CD14-positive monocyte (primary cell): ENCODE results near the gene CIB2. TPM values are rescaled to one million over a fixed set of nuclear protein-coding genes. Genes with fewer than 3 reads are reported as not detected.

Source experiments
- DNase-seq, 3 donors: peaks; one replicate each; pipeline ENCODE4 v3.0.0-alpha.2; 2011 to 2022
- H2AFZ ChIP-seq: 2 replicates; pipeline ENCODE4 v1.6.0; 2012; ENCODE audit warnings: mild to moderate bottlenecking, low read depth, low read length, inconsistent platforms; ENCODE audit not compliant: insufficient read depth, poor library complexity, severe bottlenecking
- H3K27ac ChIP-seq, 2 donors: 1 replicate in 1 of 2; 2 replicates in 1 of 2; pipeline ENCODE4 v1.5.1; 2012 to 2013; ENCODE audit warnings: low read length in 2 of 2, control low read depth in 1 of 2, inconsistent platforms in 1 of 2, low read depth in 1 of 2, mild to moderate bottlenecking in 1 of 2
- H3K27me3 ChIP-seq, 2 donors: one replicate each; pipeline versions ENCODE4 v1.6.0 to v1.6.1; 2011 to 2013; ENCODE audit warnings: low read length in 2 of 2; ENCODE audit not compliant: control insufficient read depth in 2 of 2, insufficient read depth in 2 of 2
- H3K36me3 ChIP-seq, 2 donors: replicated peaks in 1 of 2; 1 replicate in 1 of 2; 2 replicates in 1 of 2; pipeline versions ENCODE4 v1.5.1 to v1.6.1; 2012 to 2013; ENCODE audit warnings: low read length in 2 of 2, control low read depth in 1 of 2, inconsistent platforms in 1 of 2, mild to moderate bottlenecking in 1 of 2; ENCODE audit not compliant: insufficient read depth in 2 of 2, control insufficient read depth in 1 of 2
- H3K4me1 ChIP-seq, 2 donors: 1 replicate in 1 of 2; 2 replicates in 1 of 2; pipeline versions ENCODE4 v1.5.1 to v1.6.1; 2012 to 2013; ENCODE audit warnings: low read length in 2 of 2, control low read depth in 1 of 2, inconsistent platforms in 1 of 2, mild to moderate bottlenecking in 1 of 2, moderate library complexity in 1 of 2; ENCODE audit not compliant: insufficient read depth in 2 of 2, control insufficient read depth in 1 of 2
- H3K4me2 ChIP-seq: replicated peaks from 2 replicates; pipeline ENCODE3; 2012; ENCODE audit warnings: low read length, moderate library complexity, mild to moderate bottlenecking; ENCODE audit not compliant: poor library complexity, severe bottlenecking; ENCODE audit errors: extremely low read depth
- H3K4me3 ChIP-seq, 3 experiments: fragments of 200-600 bp in 1 of 3; sonication (generic) in 1 of 3; replicated peaks in 1 of 3; 1 replicate in 2 of 3; 2 replicates in 1 of 3; pipeline ENCODE4 v1.5.1; 2011 to 2013; ENCODE audit warnings: low read length in 3 of 3, mild to moderate bottlenecking in 3 of 3, control low read depth in 2 of 3, low read depth in 2 of 3, inconsistent platforms in 1 of 3, moderate library complexity in 1 of 3
- H3K79me2 ChIP-seq: 2 replicates; pipeline ENCODE4 v1.6.0; 2012; ENCODE audit warnings: mild to moderate bottlenecking, control low read depth, inconsistent platforms, low read length, moderate library complexity; ENCODE audit not compliant: insufficient read depth
- H3K9ac ChIP-seq: 2 replicates; pipeline ENCODE4 v1.6.0; 2017; ENCODE audit warnings: low read length, mild to moderate bottlenecking; ENCODE audit not compliant: insufficient read depth, poor library complexity, severe bottlenecking
- H3K9me3 ChIP-seq, 2 donors: replicated peaks in 1 of 2; 1 replicate in 1 of 2; 2 replicates in 1 of 2; pipeline versions ENCODE4 v1.5.1 to v1.6.1; 2012 to 2013; ENCODE audit warnings: low read length in 2 of 2, control low read depth in 1 of 2; ENCODE audit not compliant: control insufficient read depth in 1 of 2, insufficient read depth in 1 of 2
- H4K20me1 ChIP-seq: 2 replicates; pipeline ENCODE4 v1.6.0; 2012; ENCODE audit warnings: mild to moderate bottlenecking, low read length, control low read depth, moderate library complexity; ENCODE audit not compliant: insufficient read depth
- H3K27ac Mint-ChIP-seq, 7 donors: one replicate each; pipeline ENCODE4 v1.8.0; 2020; ENCODE audit warnings: mild to moderate bottlenecking in 7 of 7, mixed read lengths in 7 of 7, moderate library complexity in 6 of 7, inconsistent platforms in 2 of 7
- H3K27me3 Mint-ChIP-seq, 3 donors: one replicate each; pipeline ENCODE4 v1.8.0; 2021 to 2022; ENCODE audit warnings: low read depth in 3 of 3, mild to moderate bottlenecking in 3 of 3, mixed read lengths in 3 of 3, moderate library complexity in 3 of 3, inconsistent platforms in 1 of 3
- H3K36me3 Mint-ChIP-seq, 2 donors: one replicate each; pipeline ENCODE4 v1.8.0; 2020; ENCODE audit warnings: mixed read lengths in 2 of 2, inconsistent platforms in 1 of 2, mild to moderate bottlenecking in 1 of 2
- H3K4me1 Mint-ChIP-seq: one replicate; pipeline ENCODE4 v1.8.0; 2020; ENCODE audit warnings: mild to moderate bottlenecking, mixed read lengths
- H3K4me3 Mint-ChIP-seq, 2 donors: one replicate each; pipeline ENCODE4 v1.8.0; 2020; ENCODE audit warnings: mild to moderate bottlenecking in 2 of 2, mixed read lengths in 2 of 2, moderate library complexity in 1 of 2
- H3K9me3 Mint-ChIP-seq, 7 donors: one replicate each; pipeline ENCODE4 v1.8.0; 2020 to 2022; ENCODE audit warnings: mixed read lengths in 7 of 7, mild to moderate bottlenecking in 6 of 7, moderate library complexity in 6 of 7, inconsistent platforms in 2 of 7
- WGBS: methylation state at CpG from one replicate; pipeline ENCODE4 v1.1.5; 2013; ENCODE audit warnings: missing lambda C conversion rate; ENCODE audit not compliant: insufficient coverage; 5-methylcytosine and 5-hydroxymethylcytosine counted together
- intact Hi-C, 2 donors: fragments of 100-400 bp; cut with micrococcal nuclease; formaldehyde crosslinking; loops; one replicate each; pipeline versions ENCODE4 v1.15.0 to v1.15.1; 2023
- polyA plus RNA-seq, 3 donors: library from polyadenylated mRNA; depleted of rRNA in 1 of 3; unstranded in 2 of 3; stranded (reverse) in 1 of 3; fragments of 300-500 nt in 2 of 3; fragments of >200 nt in 1 of 3; fragmentation: Illumina TruSeq in 2 of 3; gene quantifications; 1 replicate in 2 of 3; 2 replicates in 1 of 3; pipeline ENCODE4 v1.2.3, GENCODE V29; 2012 to 2021
- TF ChIP-seq, protein P1 (sequence below): fragments of 200-600 bp; IDR thresholded peaks from one replicate; pipeline ENCODE4 v1.8.0; 2022; ENCODE audit warnings: antibody characterized with exemption, mild to moderate bottlenecking

CIB2 gene
- polyA plus RNA-seq, 3 donors = 0.43 to 0.75 (median 0.51) TPM

DNA sequence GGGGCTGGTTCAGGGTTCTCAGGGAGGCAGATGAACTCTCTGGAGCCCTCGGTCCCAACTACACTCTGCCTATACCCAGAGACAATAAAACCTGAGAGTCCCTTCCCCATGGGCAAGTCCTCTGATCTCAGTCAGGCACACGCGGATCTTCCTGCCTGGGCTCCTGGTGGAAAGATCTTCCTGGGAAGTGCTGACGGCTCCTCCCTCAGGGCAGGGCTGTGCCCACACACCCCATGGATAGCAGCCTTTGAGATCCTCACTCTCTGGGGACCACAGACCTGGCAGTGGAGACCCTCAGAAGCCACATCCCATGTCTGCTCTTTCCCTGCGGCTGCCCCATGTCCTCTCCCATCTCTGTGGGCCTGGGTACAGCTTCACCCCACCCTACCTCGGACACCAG, 28.5 kb downstream of the CIB2 start:
- no peaks in the 10 kb centered on the region for H3K79me2 ChIP-seq
- TF ChIP-seq, protein P1, sequence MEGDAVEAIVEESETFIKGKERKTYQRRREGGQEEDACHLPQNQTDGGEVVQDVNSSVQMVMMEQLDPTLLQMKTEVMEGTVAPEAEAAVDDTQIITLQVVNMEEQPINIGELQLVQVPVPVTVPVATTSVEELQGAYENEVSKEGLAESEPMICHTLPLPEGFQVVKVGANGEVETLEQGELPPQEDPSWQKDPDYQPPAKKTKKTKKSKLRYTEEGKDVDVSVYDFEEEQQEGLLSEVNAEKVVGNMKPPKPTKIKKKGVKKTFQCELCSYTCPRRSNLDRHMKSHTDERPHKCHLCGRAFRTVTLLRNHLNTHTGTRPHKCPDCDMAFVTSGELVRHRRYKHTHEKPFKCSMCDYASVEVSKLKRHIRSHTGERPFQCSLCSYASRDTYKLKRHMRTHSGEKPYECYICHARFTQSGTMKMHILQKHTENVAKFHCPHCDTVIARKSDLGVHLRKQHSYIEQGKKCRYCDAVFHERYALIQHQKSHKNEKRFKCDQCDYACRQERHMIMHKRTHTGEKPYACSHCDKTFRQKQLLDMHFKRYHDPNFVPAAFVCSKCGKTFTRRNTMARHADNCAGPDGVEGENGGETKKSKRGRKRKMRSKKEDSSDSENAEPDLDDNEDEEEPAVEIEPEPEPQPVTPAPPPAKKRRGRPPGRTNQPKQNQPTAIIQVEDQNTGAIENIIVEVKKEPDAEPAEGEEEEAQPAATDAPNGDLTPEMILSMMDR = no peak
- H3K27ac ChIP-seq = no peak overlapping the region
- Mint-ChIP-seq H3K27me3 (peaks cover 0 to 3% (median 0%) of the 10 kb centered on the region in 3 donors), H3K4me1 (peaks cover 20% of the 10 kb centered on the region), H3K4me3 (no peak overlapping the region), H3K9me3 (peaks cover 0 to 2% (median 0%) of the 10 kb centered on the region in 7 donors), H3K36me3 (no peaks in the 10 kb centered on the region), H3K27ac (peak overlapping the region in 1 of 7 donors; percentile 60)
- intact Hi-C loops = no loop called here
- H3K4me3 ChIP-seq = no peak overlapping the region
- H3K36me3 ChIP-seq = no peaks in the 10 kb centered on the region
- H3K9ac ChIP-seq = no peak overlapping the region
- H3K9me3 ChIP-seq = no peaks in the 10 kb centered on the region
- DNase-seq = no peak
- H2AFZ ChIP-seq = no peak overlapping the region
- H3K27me3 ChIP-seq = no peaks in the 10 kb centered on the region
- no peak overlapping the region for H3K4me2 ChIP-seq
- H4K20me1 ChIP-seq = no peaks in the 10 kb centered on the region
- WGBS = 98% methylated on average over 5 of the region's 6 CpGs
- peaks cover 11 to 14% of the 10 kb centered on the region in 2 donors for H3K4me1 ChIP-seq

GRCh38 chr15:78102211-78102610, 29.0 kb downstream of the CIB2 start:
- Histone ChIP-seq H3K9ac (no peak overlapping the region), H3K79me2 (no peaks in the 10 kb centered on the region), H3K27me3 (no peaks in the 10 kb centered on the region), H3K4me2 (no peak overlapping the region), H4K20me1 (no peaks in the 10 kb centered on the region), H3K36me3 (no peaks in the 10 kb centered on the region), H3K27ac (no peak overlapping the region), H3K9me3 (no peaks in the 10 kb centered on the region), H3K4me3 (no peak overlapping the region), H2AFZ (no peak overlapping the region), H3K4me1 (peaks cover 11 to 14% of the 10 kb centered on the region in 2 donors)
- no peak overlapping the region for H3K27ac Mint-ChIP-seq
- intact Hi-C loops = no loop called here
- H3K4me1 Mint-ChIP-seq = peaks cover 20% of the 10 kb centered on the region
- peaks cover 0 to 2% (median 0%) of the 10 kb centered on the region in 7 donors for H3K9me3 Mint-ChIP-seq
- TF ChIP-seq, protein P1 = no peak
- peaks cover 0 to 3% (median 0%) of the 10 kb centered on the region in 3 donors for H3K27me3 Mint-ChIP-seq
- DNase-seq = no peak
- WGBS = no CpG with 5 or more reads among the region's 1 CpG
- H3K36me3 Mint-ChIP-seq = no peaks in the 10 kb centered on the region
- no peak overlapping the region for H3K4me3 Mint-ChIP-seq
